ENCODE measurements around the gene EI24.

Gene EI24

DNA sequence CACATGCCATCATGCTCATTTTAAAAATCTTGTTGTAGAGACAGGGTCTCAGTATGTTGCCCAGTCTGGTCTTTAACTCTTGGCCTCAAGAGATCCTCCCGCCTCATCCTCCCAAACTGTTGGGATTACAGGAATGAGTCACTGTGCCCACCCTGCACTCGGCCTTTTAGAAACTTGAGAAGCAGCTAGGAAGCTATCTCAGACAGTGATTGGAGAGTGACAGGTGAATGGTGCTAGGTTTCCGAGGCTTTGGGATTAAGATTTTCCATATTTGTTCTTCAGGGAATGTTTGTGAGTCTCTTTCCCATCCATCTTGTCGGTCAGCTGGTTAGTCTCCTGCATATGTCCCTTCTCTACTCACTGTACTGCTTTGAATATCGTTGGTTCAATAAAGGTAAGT, 10.5 kb downstream of the EI24 start:
- DNase-seq (ENCODE audit: low spot score) = no peak

GRCh38 chr11:125583496-125583895, 14.2 kb downstream of the EI24 start:
- DNase-seq (ENCODE audit: low spot score) = peak; percentile 52

- DNase-seq (ENCODE audit: low spot score) = no peak
Observed at GRCh38 chr11:125585487-125585886, 16.2 kb downstream of the EI24 start.

GRCh38 chr11:125586623-125587022, 17.3 kb downstream of the EI24 start:
- no peak for DNase-seq (ENCODE audit: low spot score)

GRCh38 chr11:125587480-125587879, 18.2 kb downstream of the EI24 start:
- no peak for DNase-seq (ENCODE audit: low spot score)

DNA sequence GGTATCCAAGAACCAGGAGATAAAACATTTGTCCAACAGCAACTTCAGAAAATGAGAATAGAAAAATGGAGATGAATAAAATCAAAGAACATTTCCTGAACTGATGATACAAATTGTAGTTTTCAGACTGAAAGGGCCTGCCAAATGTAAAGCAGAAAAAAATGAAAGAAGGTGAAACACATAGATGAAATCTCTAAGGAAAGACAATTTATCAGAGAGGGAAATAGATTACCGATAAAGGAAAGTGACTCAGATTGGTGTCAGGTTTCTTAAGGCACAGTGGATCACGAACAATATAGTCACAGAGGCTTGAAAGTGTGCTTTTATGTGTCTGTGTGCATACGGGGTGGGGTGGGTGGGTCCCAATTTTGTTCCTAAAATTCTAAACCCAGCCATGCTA, 19.2 kb downstream of the EI24 start:
- no peak for DNase-seq (ENCODE audit: low spot score)

DNA sequence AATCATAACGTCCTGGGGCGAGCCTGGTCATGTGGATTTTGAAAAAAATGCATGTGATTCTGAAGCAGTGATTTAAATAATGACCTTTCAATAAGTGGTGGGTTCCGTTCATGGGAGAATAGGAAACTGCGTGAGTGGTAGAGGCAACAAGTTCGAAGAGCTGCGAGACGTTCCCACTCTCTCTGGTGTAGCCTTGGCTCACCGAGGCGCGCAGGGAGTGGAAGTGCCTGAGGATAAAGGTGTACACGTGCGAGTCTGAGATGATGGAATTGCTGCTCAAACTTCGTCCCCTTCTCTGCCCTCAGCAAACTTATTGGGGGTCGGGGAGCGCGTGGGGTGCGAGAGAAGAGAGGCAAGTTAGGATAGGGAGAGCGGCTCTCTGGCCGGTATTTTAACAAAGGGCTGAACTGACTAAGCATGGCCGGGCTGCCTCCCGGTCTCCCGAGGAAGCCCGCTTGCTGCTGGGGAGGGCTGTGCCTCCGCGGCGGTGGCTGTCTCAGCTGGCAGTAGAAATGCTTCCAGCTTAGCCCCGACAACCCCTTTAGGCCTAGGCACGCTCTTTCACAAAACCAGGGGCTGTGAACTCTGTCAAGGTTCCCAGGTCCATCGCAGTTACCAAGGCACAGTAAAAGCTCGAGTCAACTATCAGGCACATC, 22.5 kb downstream of the EI24 start:
- DNase-seq (ENCODE audit: low spot score) = peak; percentile 41

- peak; percentile 100 for DNase-seq (ENCODE audit: low spot score)
Observed at GRCh38 chr11:125592305-125593113, 23.2 kb downstream of the EI24 start, which contains the start of gene STT3A. TSS of gene STT3A (plus strand) at chr11:125592852. CDS start at chr11:125595916, 3,064 bp downstream.

- DNase-seq (ENCODE audit: low spot score) = no peak
Observed at GRCh38 chr11:125593114-125593820, 24.0 kb downstream of the EI24 start.

- no peak for DNase-seq (ENCODE audit: low spot score)
Observed at GRCh38 chr11:125594958-125595357, 25.7 kb downstream of the EI24 start.

- DNase-seq (ENCODE audit: low spot score) = no peak
Observed at GRCh38 chr11:125600663-125601062, 31.4 kb downstream of the EI24 start.

- no peak for DNase-seq (ENCODE audit: low spot score)
Observed at GRCh38 chr11:125603207-125603606, 33.9 kb downstream of the EI24 start.

- no peak for DNase-seq (ENCODE audit: low spot score)
Observed at GRCh38 chr11:125605417-125605816, 36.1 kb downstream of the EI24 start.

DNA sequence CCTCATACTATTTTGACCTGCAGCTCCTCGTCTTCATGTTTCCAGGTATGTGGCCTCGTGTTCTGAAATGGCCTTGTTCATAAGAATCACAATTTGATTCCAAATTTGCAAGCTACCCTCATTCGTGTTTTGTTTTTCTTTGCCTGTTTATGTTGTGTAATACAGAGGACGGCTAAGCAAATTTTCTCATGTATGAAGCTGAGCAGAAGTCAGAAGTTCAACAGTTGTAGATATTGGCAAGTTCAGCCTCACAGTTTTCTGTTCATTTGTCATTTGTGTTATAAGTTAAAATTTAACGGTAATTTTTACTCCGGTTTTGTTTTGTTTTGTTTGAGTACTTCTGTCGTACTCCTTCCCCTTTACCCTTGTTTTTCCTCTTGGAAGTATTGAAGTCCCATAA, 40.3 kb downstream of the EI24 start:
- no peak for DNase-seq (ENCODE audit: low spot score)

- DNase-seq (ENCODE audit: low spot score) = no peak
Observed at GRCh38 chr11:125618383-125618782, 49.1 kb downstream of the EI24 start.

DNA sequence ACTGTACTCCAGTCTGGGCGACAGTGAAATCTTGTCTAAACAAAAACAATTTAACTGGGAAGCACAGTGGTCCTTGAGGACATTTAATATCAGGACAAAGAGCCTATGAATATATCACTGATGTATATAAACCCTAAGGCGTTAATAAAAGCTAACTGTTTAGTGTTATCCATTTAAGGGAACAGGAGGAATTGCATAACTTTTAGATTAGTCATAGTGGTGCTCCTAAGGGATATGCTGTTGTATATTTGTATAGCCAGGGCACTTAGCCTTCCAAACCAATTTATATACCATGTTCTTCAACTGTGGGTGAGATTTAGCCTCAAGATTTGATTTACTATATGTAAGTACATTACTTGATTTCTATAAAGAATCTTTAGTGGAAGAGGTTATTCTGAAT, 52.7 kb downstream of the EI24 start:
- DNase-seq (ENCODE audit: low spot score) = no peak

DNA sequence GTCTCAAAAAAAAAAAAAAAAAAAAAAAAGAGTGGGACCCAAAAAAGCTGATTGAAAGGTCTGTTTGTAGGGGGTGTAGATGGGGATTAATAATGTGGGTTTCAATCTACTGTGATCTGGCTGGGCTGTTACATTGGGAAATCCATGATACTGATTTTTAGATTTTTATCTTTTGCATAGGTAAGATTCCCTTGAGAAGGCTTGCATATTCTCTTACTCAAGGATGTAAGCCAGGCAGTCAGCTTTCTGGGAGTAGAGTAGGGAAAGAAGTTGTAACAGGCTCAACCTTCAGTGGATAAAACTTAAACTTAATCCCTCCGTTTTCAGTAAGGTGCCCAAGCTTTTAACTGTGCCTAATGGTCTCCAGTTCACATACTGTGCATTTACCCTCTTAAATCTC, 53.8 kb downstream of the EI24 start:
- DNase-seq (ENCODE audit: low spot score) = no peak

GRCh38 chr11:125624756-125625213, 55.5 kb downstream of the EI24 start, which contains the start of gene CHEK1:
TSS of gene CHEK1 (plus strand) at chr11:125625163. CDS start at chr11:125626769, 1,606 bp downstream.
- no peak for DNase-seq (ENCODE audit: low spot score)

DNA sequence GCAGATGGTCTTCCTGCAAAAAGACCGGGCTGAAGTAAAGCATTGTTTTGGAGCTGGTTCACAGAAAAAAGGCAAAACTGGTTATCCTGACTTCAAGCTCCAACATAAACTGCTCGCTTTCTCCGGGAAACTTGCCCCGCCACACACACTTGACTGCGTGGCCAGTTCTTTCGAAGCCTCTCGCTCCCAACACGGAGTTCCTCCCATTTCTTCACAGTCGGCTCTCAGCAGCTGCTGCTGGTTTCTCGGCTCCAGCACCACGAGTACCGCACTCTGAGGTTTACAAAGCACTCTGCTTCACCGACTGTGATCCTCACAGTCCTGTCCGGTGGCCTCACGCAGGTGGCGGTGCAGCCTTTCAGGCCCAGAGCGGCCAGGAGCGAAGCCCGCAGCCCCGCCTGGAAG, 56.0 kb downstream of the EI24 start:
- DNase-seq (ENCODE audit: low spot score) = no peak

GRCh38 chr11:125625630-125626287, 56.5 kb downstream of the EI24 start:
- DNase-seq (ENCODE audit: low spot score) = peak; percentile 93

DNA sequence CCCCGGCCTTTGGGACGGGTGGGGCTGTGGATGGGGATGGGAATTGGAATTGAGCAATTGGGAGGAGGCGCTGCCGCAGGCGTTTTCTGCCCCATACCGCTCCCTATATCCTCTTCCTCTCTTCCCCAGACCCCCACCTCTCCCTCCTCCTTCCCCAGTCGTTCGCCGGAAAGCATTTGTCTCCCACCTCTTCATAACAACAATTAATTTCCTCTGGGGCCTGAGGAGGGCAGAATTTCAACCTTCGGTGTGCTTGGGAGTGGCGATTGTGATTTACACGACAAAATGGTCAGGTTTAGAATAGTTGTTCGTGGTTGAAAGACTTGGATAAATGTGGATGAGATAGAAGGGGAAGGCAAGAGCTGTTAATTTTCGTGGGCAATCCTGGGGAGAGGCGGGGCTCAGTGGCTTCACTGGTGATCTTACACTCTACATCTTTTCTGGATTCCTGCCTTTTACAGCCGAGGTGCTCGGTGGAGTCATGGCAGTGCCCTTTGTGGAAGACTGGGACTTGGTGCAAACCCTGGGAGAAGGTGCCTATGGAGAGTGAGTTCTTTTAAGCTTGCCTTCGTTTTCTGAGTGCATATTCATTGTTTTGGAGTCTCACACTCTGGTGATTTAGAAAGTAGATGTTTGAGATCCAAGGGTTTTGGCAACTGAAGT, 57.1 kb downstream of the EI24 start:
- peak; percentile 28 for DNase-seq (ENCODE audit: low spot score)
